NOMO-1 (cell line): ENCODE data around the gene NAIF1.
A peak's percentile ranks its signal among the peaks of the same experiment; 100 is the strongest.
"Not testable (repeated sequence)": the region's sequence is repeated elsewhere in the genome, so short reads cannot be mapped to it uniquely, and the experiment has no call there.

Source experiments
- DNase-seq, 2 experiments: peaks; one replicate each; lab custom pipeline; 2025; ENCODE audit not compliant: unreplicated experiment in 2 of 2; lab: John Stamatoyannopoulos, UW

NAIF1 gene

DNA sequence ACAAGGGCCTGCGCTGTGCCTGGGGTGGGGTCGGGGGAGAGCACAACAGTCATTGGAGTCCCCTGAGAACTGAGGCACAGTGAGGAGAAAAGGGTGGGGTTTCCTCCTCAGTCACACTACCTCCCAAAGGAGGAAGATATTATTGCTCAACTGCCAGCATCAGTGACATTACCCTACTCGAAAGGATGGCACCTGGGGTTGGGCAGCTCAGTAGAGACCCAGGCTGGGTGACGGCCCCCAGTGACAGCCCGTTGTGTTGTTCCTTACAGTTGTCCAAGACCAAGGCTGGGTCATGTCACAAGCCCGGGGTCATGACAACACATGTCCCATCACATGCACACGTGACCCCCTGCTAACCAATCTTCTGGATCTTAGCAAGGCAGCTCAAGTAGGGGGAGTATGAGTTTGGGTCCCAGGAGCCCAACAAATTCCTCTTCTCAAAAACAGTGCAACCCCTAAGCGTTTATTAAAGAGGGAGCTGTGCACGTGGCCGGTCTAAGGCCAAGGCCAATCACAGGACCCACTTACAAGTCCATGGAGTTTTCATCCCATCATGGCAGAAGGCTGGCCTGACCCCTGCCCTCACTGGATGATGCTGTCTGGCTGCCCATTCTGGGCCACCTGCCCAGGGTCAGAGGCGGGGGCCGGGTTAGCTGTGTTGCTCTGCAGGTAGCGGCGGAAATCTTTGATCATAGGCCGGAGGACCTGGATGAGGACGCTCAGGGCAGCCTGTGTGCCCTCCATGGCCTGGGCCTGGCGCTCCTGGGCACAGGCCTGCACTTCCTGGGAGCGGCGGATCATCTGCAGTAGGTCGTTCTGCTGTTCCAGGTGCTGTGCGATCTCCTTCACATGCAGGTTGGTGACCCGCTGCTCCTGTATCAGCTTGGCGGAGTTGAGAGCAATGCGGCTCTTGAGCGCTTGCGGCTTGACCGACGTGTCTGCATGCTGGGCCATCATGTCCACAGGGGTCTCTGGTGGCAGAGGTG lies 4.0 kb downstream of the NAIF1 start:
- peak in 1 of 2 experiments; percentile 6 for DNase-seq

DNA sequence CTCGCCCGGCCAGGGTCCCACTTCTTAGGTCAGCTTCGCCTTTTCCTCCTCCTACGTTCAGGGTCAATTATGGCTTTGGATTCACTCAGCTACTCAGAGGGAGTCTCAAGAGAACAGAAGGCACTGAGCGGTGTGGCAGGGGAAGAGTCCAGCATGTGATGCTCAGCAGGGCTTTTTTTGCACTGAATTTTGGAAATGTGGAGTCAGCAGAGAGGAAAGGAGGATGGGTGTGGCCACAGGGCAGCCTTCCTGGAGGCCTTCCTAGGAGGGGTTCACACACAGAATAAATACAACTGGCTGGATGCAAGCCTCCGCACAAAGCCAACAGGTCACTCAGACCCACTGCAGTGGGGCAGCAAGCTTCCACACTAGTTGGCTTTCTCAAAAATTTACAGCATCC lies 4.8 kb downstream of the NAIF1 start:
- DNase-seq, result no peak

DNA sequence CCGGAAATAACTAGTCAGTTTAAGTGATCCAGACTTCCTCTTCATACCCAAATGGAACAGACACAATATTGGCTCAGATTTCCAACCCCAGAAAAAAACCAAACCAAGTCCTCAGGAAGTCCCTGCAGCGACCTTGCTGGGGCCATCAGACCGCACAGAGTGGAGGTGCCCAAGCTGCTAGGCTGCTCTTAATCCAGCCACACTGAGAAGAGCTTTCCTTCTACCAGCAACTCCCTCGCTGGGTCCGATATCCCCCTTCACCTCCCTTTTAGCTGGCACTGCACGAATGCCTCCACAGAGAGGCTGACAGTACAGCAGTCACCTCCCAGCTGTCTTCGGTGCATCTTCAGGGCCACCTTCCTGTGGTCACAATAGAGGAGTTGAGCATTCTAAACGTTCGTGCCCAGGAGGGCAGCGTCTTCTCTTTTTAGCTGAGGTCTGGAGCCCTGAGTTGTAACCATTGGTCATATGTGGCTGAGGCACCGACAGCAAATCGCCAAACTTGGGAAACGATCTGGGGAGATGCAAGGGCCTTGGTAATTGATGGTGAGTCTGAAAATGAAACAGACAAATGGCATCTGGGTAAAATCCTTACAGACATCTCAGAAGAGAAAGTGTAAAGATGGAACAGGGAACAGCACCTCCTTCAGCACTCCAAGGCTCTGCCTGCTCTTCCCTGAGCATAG lies 5.7 kb downstream of the NAIF1 start:
- peak in 1 of 2 experiments; percentile 6 for DNase-seq

DNA sequence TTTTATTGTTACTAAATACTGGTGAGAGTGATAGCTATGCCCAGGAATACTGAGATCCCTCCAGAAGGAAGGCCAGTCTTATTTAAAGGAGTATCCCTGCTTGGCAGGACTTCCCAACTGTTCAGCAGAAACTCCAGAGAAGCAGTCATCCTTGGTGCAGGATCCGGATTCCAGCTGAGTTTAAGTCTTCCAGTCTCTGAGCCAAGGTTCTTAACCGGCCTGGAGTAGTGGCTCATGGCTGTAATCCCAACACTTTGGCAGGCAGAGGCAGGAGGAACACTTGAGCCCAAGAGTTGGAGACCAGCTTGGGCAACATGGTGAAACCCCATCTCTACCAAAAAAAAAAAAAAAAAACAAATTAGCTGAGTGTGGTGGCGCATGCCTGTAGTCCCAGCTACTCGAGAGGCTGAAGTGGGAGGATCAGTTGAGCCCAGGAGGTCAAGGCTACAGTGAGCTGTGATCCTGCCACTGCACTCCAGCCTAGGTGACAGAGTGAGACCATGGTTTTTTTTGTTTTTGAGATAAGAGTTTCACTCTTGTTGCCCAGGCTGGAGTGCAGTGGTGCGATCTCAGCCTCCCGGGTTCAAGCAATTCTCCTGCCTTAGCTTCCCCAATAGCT lies 7.6 kb downstream of the NAIF1 start:
- no peak for DNase-seq

DNA sequence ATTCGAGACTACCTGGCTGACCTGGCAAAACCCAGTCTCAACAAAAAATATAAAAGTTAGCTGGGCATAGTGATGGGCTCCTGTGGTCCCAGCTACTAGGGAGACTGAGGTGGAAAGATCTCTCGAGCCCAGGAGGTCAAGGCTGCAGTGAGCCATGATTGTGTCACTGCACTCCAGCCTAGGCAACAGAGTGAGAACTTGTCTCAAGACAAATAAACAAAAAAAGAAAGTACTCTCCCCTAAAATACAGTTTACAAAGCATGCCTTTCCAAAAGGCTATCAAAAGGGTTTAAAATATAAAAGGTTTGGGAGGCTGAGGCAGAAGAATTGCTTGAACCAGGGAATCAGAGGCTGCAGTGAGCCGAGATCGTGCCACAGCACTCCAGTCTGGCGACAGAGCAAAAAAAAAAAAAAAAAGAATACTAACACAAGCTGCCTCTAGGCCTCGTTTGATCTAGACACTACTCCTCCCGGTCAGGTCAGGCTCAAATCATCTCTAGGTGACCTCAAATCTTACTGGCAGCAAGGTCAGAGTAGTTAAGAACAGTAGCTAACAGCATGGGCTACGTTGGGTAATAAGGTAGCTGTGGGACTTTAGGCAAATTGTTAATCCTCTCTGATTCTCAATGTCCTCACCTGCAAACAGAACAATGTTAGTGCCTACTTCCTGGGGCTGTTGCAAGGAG lies 9.3 kb downstream of the NAIF1 start:
- no peak for DNase-seq

DNA sequence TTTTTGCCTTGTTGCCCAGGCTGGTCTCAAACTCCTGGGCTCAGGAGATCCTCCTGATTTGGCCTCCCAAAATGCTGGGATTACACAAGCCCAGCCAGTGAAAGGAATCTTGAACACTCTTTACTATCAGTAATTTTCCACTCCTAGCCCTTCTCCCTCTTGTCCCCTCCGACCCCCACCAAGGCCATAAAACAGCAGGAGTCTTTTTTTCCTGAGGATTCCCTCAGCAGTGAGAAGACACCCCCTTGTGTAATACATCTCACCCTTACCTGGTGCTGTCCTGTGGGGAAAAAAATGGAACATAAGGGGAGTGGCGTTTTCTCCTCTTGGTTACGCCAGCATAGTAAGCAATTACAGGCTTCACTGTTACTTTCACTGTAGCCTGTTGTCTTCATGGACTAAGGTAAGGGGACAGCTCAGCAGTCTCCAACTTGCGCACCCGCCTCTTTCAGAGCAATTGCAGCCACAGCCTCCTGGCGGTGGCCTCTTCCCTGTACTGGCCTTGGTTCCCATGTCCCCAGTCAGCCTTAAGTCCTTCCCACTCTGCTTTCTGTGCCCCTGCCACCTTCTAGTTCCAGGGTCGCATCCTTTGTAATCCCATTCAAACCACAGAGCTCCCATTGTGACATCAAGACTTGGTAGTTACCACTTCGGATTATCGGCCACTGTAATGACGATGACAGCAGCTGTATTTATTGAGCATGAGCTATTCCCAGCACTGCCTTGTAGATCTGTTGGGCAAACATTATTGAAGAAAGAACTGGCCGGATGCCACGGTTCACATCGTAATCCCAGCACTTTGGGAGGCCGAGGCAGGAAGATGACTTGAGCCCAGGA lies 10.0 kb downstream of the NAIF1 start:
- DNase-seq, result no peak

DNA sequence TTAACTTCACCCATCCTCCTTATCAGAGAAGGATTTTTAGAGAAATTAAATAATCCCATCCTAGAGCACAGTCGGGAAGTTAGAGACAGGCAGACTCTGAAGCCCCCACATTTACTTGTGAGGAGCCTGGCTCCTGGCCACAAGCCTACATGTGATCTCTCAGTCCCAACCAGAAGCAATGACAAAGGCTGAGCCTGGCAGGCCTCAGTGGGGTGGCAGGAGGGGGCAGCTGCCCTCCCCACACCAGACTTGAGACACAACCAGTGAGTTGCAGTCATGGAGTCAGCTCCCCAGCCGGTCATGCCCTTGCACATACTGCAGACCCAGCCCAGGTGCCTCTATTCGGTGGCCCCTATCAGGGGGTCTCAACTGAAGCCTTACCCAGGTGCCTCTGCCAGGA lies 11.0 kb downstream of the NAIF1 start:
- DNase-seq, result no peak

DNA sequence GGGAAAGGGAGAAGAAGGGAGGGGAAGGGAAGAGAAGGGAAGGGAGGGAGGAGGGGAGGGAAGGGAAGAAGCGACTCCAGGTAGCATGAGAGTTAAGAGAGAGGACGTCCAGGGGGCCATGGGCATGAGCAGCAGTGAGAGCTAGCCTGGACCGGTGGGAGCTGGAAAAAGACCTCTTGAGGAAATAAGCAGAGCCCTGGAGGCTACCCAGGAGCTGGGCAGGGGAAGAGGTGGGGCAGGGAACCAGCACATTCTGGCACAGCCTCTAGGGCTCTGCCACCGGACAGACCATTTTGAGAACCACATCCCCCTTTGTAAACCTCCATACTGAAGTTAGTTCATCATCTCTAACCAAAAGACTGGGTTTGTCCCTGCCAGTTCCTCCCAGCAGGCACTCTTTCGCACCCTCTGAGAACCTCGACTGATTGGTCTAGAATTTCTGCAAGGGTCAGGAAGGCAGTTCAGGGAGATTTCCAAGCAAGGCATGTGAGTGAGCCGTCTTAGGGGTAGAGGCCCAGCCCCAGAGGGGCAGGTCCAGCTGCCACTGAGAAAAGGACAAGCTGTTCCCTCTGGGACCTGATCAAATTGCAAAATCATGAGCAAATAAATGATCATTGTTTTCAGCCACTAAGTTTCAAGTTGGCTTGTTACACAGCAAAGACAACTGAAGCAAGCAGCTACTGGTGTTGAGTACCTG lies 11.6 kb downstream of the NAIF1 start:
- DNase-seq, result no peak

DNA sequence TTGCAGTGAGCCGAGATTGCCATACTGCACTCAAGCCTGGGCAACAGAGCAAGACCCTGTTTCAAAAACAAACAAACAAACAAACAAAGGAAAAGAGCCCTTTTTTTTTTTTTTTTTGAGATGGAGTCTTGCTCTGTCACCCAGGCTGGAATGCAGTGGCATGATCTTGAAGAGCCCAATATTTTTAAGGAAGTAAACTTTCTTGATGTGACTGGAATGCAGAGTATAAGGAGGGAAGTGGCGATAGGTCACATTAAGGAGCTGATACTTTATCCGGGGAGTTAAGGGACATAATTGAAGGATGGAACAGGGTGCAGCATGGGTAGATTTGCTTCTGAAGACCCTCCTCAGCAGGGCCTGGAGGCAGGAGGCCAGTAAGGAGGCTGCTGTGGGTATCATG lies 13.0 kb downstream of the NAIF1 start:
- DNase-seq, result no peak

DNA sequence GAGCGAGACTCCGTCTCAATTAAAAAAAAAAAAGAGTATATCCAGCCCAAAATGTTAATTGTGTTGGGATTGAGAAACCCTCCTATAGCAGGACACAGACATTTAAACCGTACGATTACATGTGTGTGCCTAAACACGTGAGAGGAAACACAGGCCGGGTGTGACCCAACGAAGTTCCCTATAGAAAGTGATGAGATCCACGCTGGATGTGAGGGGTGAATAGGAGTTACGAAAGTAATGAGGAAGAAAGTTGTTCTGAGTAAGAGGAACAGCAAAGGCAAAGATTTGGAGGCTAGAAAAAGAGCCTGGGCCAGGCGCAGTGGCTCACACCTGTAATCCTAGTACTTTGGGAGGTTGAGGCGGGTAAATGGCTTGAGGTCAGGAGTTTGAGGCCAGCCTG lies 13.6 kb downstream of the NAIF1 start:
- peak; percentile 95 to 97 for DNase-seq

DNA sequence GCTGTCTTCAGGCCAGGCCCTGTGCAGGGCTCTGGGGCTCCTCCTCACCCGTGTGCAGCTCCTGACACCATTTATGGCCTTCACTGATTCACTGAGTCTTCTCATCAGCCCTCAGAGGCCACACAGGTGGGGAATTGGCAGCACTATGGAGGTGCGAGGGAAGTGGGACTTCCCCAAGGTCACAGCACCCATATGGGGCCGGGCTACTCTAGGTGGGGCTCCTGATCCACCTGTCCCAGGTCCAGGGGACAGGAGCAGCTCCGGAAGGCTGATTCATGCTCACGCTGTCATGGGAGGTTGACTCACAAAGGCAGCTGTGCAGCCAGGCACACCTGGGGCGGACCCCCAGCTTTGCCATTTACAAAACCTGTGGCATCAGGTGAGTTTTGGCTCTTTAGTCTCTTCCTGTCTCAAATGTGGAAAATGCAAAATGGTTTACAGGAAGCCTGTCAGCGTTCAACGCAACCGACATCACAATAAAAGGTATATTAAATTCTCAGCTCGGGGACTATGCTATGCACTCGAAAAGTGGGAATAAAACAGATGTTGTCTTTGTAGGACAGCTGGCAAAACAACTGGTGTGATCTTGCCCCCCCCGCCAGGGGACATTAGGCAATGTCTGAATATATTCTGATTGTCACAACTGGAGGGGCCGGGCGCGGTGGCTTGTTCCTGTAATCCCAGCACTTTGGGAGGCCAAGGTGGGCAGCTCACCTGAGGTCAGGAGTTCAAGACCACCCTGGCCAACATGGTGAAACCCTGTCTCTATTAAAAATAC lies 15.0 kb downstream of the NAIF1 start:
- no peak for DNase-seq

DNA sequence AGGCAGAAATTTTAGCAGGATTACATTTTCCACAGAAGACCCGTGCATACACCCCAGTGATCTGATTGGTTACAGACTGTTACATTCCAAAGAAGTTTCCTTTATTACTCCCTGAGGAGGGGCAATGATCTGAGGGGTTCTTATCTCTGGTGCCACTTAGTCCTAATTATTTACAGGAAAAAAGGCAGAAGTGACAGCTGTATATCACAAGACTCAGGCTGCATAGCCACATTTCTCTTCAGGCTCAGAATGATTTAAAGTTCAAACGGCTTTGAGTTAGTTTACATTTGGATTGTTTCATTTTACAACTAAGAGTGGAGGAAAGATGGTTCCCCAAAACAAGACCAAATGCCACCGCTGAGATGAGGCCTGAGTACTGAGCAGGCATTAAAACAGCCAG lies 17.3 kb downstream of the NAIF1 start:
- DNase-seq, result no peak

DNA sequence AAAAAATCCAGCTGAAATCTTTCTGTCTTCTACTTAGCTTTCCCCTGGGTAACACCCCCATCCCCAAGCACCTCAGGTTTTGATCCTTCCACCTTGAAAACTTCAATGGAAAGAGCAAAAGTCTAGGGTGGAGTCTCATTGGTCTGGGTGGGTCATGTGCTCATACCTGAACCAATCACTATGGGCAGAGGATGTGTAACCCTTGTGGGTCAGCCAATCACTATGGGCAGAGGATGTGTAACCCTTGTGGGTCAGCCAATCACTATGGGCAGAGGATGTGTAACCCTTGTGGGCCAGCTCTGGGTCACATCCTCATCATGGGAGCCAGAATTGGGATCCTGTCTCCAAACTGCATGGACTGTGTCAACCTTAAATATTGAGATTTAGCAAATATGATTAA lies 18.5 kb downstream of the NAIF1 start:
- no peak for DNase-seq

DNA sequence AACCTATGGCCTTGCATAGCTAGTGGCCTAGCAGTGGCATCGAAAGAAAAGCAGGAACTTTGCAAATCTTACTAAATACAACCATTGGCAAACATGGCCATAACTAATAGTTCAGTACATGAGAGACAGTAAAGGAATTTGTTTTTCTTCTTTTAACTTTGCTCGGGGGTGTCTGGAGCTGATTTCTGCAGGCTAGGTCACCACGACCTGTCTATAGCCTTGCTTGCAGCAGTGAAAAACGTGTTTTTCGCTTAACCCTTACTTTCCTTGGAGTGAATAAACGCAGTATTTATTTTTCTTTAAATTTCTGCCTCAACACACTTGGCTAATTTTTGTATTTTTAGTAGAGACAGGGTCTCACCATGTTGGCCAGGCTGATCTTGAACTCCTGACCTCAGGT lies 19.9 kb downstream of the NAIF1 start:
- DNase-seq, result no peak

DNA sequence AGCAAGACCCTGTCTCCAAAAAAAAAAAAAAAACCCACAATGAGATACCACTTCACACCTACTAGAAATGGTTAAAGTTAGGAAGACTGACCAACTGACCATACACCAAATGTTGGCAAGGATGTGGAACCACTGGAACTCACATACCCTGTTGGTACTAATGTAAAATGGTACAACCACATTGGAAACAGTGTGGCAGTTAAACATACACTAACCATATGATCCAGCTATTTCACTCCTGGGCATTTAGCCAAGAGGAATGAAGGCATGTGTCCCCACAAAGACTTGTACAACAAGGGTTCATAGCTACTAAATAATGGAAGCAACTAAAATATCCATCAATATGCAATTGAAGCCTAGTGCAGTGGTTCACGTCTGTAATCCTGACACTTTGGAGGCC lies 21.3 kb downstream of the NAIF1 start:
- no peak for DNase-seq

DNA sequence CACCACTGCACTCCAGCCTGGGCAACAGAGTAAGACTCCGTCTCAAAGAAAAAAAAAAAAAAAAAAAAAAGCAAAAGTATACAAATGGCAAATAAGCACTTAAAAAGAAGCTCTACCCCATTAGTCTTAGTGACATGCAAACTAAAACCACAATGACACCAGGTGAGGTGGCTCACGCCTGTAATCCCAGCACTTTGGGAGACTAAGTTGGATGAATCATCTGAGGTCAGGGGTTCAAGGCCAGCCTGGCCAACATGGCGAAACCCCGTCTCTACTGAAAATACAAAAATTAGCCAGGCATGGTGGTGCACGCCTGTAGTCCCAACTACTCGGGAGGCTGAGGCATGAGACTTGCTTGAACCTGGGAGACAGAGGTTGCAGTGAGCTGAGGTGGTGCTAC lies 21.7 kb downstream of the NAIF1 start:
- not testable (repeated sequence) for DNase-seq

DNA sequence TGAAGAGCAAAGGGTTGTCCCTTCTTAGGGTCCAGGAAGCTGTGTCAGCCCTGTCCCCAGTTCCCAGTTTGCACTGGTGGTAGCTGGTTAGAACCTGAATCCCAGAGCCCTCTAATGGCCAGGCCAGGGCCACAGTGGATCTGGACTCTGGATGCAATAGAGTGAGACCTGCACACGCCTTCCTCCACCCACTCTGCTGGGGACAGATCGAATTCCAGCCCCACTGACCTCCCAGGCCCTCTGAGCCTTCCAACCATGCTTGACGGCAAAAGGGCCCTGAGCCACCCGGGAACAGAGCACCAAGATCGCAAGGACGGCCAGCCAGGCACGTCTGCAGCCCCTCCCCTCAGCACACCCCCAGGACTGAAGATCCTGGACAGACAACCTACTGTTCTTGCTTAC lies 23.7 kb downstream of the NAIF1 start:
- no peak for DNase-seq

DNA sequence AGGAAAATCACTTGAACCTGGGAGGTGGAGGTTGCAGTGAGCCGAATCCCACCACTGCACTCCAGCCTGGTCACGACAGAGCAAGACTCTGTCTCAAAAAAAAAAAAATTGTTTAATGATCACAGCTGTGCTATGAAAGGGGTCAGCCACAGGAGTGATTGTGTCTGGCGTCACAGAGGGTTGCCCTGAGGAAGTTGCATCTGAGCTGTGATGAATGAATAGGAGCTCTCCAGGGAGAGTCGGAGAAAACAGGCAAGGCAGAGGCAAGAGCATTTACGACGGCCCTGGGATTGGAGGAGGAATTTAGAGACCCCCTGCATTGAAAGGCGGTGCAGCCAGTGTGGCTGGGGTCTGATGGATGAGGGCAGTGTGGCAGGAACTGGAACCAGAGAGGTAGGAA lies 25.1 kb downstream of the NAIF1 start:
- no peak for DNase-seq

DNA sequence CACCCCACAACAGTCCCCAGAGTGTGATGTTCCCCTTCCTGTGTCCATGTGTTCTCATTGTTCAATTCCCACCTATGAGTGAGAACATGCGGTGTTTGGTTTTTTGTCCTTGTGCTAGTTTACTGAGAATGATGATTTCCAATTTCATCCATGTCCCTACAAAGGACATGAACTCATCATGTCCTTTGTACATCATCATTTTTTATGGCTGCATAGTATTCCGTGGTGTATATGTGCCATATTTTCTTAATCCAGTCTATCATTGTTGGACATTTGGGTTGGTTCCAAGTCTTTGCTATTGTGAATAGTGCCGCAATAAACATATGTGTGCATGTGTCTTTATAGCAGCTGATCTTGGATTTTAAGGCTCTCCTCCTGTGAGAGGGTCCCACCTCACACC lies 26.3 kb downstream of the NAIF1 start:
- DNase-seq, result not testable (repeated sequence)
